ENCODE results near the gene CRISPLD2.

GRCh38 chr16:84823484-84823883, 3.7 kb downstream of the CRISPLD2 start:
- TF ChIP-seq, protein P1, sequence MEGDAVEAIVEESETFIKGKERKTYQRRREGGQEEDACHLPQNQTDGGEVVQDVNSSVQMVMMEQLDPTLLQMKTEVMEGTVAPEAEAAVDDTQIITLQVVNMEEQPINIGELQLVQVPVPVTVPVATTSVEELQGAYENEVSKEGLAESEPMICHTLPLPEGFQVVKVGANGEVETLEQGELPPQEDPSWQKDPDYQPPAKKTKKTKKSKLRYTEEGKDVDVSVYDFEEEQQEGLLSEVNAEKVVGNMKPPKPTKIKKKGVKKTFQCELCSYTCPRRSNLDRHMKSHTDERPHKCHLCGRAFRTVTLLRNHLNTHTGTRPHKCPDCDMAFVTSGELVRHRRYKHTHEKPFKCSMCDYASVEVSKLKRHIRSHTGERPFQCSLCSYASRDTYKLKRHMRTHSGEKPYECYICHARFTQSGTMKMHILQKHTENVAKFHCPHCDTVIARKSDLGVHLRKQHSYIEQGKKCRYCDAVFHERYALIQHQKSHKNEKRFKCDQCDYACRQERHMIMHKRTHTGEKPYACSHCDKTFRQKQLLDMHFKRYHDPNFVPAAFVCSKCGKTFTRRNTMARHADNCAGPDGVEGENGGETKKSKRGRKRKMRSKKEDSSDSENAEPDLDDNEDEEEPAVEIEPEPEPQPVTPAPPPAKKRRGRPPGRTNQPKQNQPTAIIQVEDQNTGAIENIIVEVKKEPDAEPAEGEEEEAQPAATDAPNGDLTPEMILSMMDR (conservative IDR thresholded peaks at IDR 0.05; ENCODE audit: low read length): no peak
- no peak for TF ChIP-seq EZH2phosphoT487 (IDR thresholded peaks at IDR 0.05; ENCODE audit: borderline replicate concordance)

Measured in Loucy (cell line).